Activated CD4-positive, alpha-beta T cell treated with anti-CD3 and anti-CD28 coated beads, Interleukin-2, amount 50 U/mL, for 24 hours (primary cell): ENCODE data around the gene EPHB2.
"Not testable (repeated sequence)": the region's sequence is repeated elsewhere in the genome, so short reads cannot be mapped to it uniquely, and the experiment has no call there.

Experiments
- DNase-seq, 2 donors: peaks; one replicate each; pipeline ENCODE4 v3.0.0-alpha.2; 2020; ENCODE audit warnings: low read depth in 1 of 2, low spot score in 1 of 2

The EPHB2 gene

GRCh38 chr1:22831729-22832413 is 121.2 kb downstream of the EPHB2 start:
- DNase-seq, result no peak

GRCh38 chr1:22832414-22832786 is 121.8 kb downstream of the EPHB2 start:
- no peak for DNase-seq

- no peak for DNase-seq
These were observed 123.1 kb downstream of the EPHB2 start for GRCh38 chr1:22833699-22834098.

GRCh38 chr1:22834420-22834819 is 123.8 kb downstream of the EPHB2 start:
- DNase-seq, result not testable (repeated sequence)

GRCh38 chr1:22835636-22836319 is 125.1 kb downstream of the EPHB2 start:
- no peak for DNase-seq

GRCh38 chr1:22836850-22837249 is 126.2 kb downstream of the EPHB2 start:
- DNase-seq, result no peak

- DNase-seq, result no peak
These were observed 126.7 kb downstream of the EPHB2 start for GRCh38 chr1:22837332-22837731.

- DNase-seq, result no peak
These were observed 128.3 kb downstream of the EPHB2 start for GRCh38 chr1:22838965-22839364.

GRCh38 chr1:22839806-22840205 is 129.2 kb downstream of the EPHB2 start:
- DNase-seq, result no peak

- no peak for DNase-seq
These were observed 130.5 kb downstream of the EPHB2 start for GRCh38 chr1:22841142-22841541.

- DNase-seq, result no peak
These were observed 131.2 kb downstream of the EPHB2 start for GRCh38 chr1:22841860-22842281.

- DNase-seq, result not testable (repeated sequence)
These were observed 133.0 kb downstream of the EPHB2 start for GRCh38 chr1:22843441-22844183.

- DNase-seq, result no peak
These were observed 134.0 kb downstream of the EPHB2 start for GRCh38 chr1:22844621-22845020.

- DNase-seq, result no peak
These were observed 134.8 kb downstream of the EPHB2 start for GRCh38 chr1:22845398-22845935.

- DNase-seq, result no peak
These were observed 135.8 kb downstream of the EPHB2 start for GRCh38 chr1:22846458-22846857.

- DNase-seq, result no peak
These were observed 136.6 kb downstream of the EPHB2 start for GRCh38 chr1:22847249-22847648.

GRCh38 chr1:22847709-22848108 is 137.1 kb downstream of the EPHB2 start:
- DNase-seq, result no peak

GRCh38 chr1:22848405-22848804 is 137.8 kb downstream of the EPHB2 start:
- DNase-seq, result no peak

GRCh38 chr1:22849770-22850169 is 139.1 kb downstream of the EPHB2 start:
- no peak for DNase-seq

- no peak for DNase-seq
These were observed 139.6 kb downstream of the EPHB2 start for GRCh38 chr1:22850281-22850680.

- DNase-seq, result no peak
These were observed 140.0 kb downstream of the EPHB2 start for GRCh38 chr1:22850681-22851080.

- no peak for DNase-seq
These were observed 140.9 kb downstream of the EPHB2 start for GRCh38 chr1:22851517-22851916.
